HepG2 (cell line): Measurements from ENCODE around the gene PLGRKT. TPM values are rescaled to one million over a fixed set of nuclear protein-coding genes. Genes with fewer than 3 reads are reported as not detected.

Experiments
- CAMTA2 ChIP-seq: sonication (generic); formaldehyde crosslinking; IDR thresholded peaks from 2 replicates; pipeline ENCODE4 v1.4.0; 2020; ENCODE audit warnings: mild to moderate bottlenecking, missing genetic modification reagents, borderline replicate concordance
- ERF ChIP-seq: IDR thresholded peaks from 2 replicates; pipeline ENCODE4 v1.6.1; 2018; ENCODE audit warnings: missing biosample characterization, missing genetic modification reagents
- FOSL2 ChIP-seq: sonication (generic); formaldehyde crosslinking; IDR thresholded peaks from 2 replicates; pipeline ENCODE4 v1.4.0; 2020; ENCODE audit warnings: missing genetic modification reagents
- GZF1 ChIP-seq: sonication (generic); formaldehyde crosslinking; IDR thresholded peaks from 2 replicates; pipeline ENCODE4 v1.5.1; 2020; ENCODE audit warnings: mild to moderate bottlenecking, missing genetic modification reagents
- HNF4G ChIP-seq, 2 experiments: sonication (generic) in 1 of 2; formaldehyde crosslinking in 1 of 2; IDR thresholded peaks; 2 replicates each; pipeline versions ENCODE4 v1.4.0 to v1.6.1; 2011 to 2020; ENCODE audit warnings: borderline replicate concordance in 2 of 2, low read depth in 2 of 2, mild to moderate bottlenecking in 2 of 2, low read length in 1 of 2, missing genetic modification reagents in 1 of 2, moderate library complexity in 1 of 2
- HNRNPLL ChIP-seq: fragments of 200-400 bp; formaldehyde crosslinking; IDR thresholded peaks from 2 replicates; pipeline ENCODE4 v1.6.1; 2017; ENCODE audit warnings: mild to moderate bottlenecking, low read depth, low read length; ENCODE audit not compliant: poor library complexity, severe bottlenecking
- KLF15 ChIP-seq: sonication (generic); formaldehyde crosslinking; IDR thresholded peaks from 2 replicates; pipeline ENCODE4 v1.8.1; 2023; ENCODE audit warnings: borderline replicate concordance, mild to moderate bottlenecking, inconsistent platforms, missing genetic modification reagents, mixed read lengths
- MTF2 ChIP-seq: sonication (generic); formaldehyde crosslinking; IDR thresholded peaks from 2 replicates; pipeline ENCODE4 v1.5.0; 2020; ENCODE audit warnings: missing genetic modification reagents, borderline replicate concordance
- PHF8 ChIP-seq: sonication (generic); formaldehyde crosslinking; IDR thresholded peaks from 2 replicates; pipeline ENCODE4 v1.5.0; 2020; ENCODE audit warnings: missing genetic modification reagents
- POLR2A ChIP-seq, 2 experiments: IDR thresholded peaks; 2 replicates each; pipeline ENCODE4 v1.6.1; 2011; ENCODE audit warnings: low read depth in 2 of 2, low read length in 2 of 2, mild to moderate bottlenecking in 1 of 2, moderate library complexity in 1 of 2; ENCODE audit not compliant: insufficient read depth in 1 of 2
- SAP130 ChIP-seq: IDR thresholded peaks from 2 replicates; pipeline ENCODE4 v1.6.1; 2016; ENCODE audit warnings: low read depth
- SIX4 ChIP-seq: sonication (generic); formaldehyde crosslinking; IDR thresholded peaks from 2 replicates; pipeline ENCODE4 v1.4.0; 2020; ENCODE audit warnings: missing genetic modification reagents
- SMAD9 ChIP-seq: sonication (generic); formaldehyde crosslinking; IDR thresholded peaks from 2 replicates; pipeline ENCODE4 v1.5.1; 2020; ENCODE audit warnings: mild to moderate bottlenecking, missing genetic modification reagents
- TARDBP ChIP-seq: sonication (generic); formaldehyde crosslinking; IDR thresholded peaks from 2 replicates; pipeline ENCODE4 v1.8.0; 2022; ENCODE audit warnings: mild to moderate bottlenecking, missing genetic modification reagents
- TBX2 ChIP-seq: sonication (generic); formaldehyde crosslinking; IDR thresholded peaks from 2 replicates; pipeline ENCODE4 v1.5.0; 2020; ENCODE audit warnings: missing genetic modification reagents, mild to moderate bottlenecking, borderline replicate concordance
- YEATS2 ChIP-seq: sonication (generic); formaldehyde crosslinking; IDR thresholded peaks from 2 replicates; pipeline ENCODE4 v1.4.0; 2020; ENCODE audit warnings: missing genetic modification reagents, borderline replicate concordance
- ZBTB1 ChIP-seq: sonication (generic); formaldehyde crosslinking; IDR thresholded peaks from 2 replicates; pipeline ENCODE4 v1.4.0; 2020; ENCODE audit warnings: missing genetic modification reagents, borderline replicate concordance
- ZBTB38 ChIP-seq: sonication (generic); formaldehyde crosslinking; IDR thresholded peaks from 2 replicates; pipeline ENCODE4 v1.5.1; 2020; ENCODE audit warnings: mild to moderate bottlenecking, missing genetic modification reagents
- ZIK1 ChIP-seq: sonication (generic); formaldehyde crosslinking; IDR thresholded peaks from 2 replicates; pipeline ENCODE4 v1.5.0; 2020; ENCODE audit warnings: mild to moderate bottlenecking, low read depth, missing genetic modification reagents, borderline replicate concordance
- ZNF225 ChIP-seq: sonication (generic); formaldehyde crosslinking; IDR thresholded peaks from 2 replicates; pipeline ENCODE4 v1.4.0; 2020; ENCODE audit warnings: mild to moderate bottlenecking, missing genetic modification reagents
- ZNF343 ChIP-seq: sonication (generic); formaldehyde crosslinking; IDR thresholded peaks from 2 replicates; pipeline ENCODE4 v1.4.0; 2020; ENCODE audit warnings: mild to moderate bottlenecking, missing genetic modification reagents
- ZNF430 ChIP-seq: sonication (generic); formaldehyde crosslinking; IDR thresholded peaks from 2 replicates; pipeline ENCODE4 v1.9.0; 2021; ENCODE audit warnings: mild to moderate bottlenecking, missing genetic modification reagents
- ZNF510 ChIP-seq: sonication (generic); formaldehyde crosslinking; IDR thresholded peaks from 2 replicates; pipeline ENCODE4 v1.4.0; 2020; ENCODE audit warnings: low read depth, mild to moderate bottlenecking, missing genetic modification reagents
- ZNF547 ChIP-seq: sonication (generic); formaldehyde crosslinking; IDR thresholded peaks from 2 replicates; pipeline ENCODE4 v1.5.1; 2020; ENCODE audit warnings: mild to moderate bottlenecking, missing genetic modification reagents
- polyA plus RNA-seq, 8 experiments: library from polyadenylated mRNA; depleted of rRNA in 3 of 8; stranded (reverse) in 7 of 8; unstranded in 1 of 8; fragments of >200 nt; fragmentation: Illumina TruSeq in 4 of 8; extraction: Trizol in 4 of 8; gene quantifications; 2 replicates each; pipeline versions ENCODE4 v1.2.1 to v1.2.3, GENCODE V29; 2011 to 2016; ENCODE audit warnings: low read depth in 4 of 8, missing spikeins in 1 of 8, mixed read lengths in 1 of 8; ENCODE audit not compliant: insufficient read depth in 1 of 8
- total RNA-seq, 5 experiments: library from RNA; depleted of rRNA; stranded (reverse); fragments of >200 nt; fragmentation: Illumina TruSeq; extraction: Trizol; gene quantifications; 2 replicates each; pipeline ENCODE4 v1.2.3, GENCODE V29; 2016; ENCODE audit warnings: low read depth in 1 of 5
- TF ChIP-seq, protein P1 (sequence below): sonication (generic); formaldehyde crosslinking; IDR thresholded peaks from 2 replicates; pipeline ENCODE4 v1.8.0; 2022; ENCODE audit warnings: mild to moderate bottlenecking, missing genetic modification reagents, borderline replicate concordance
- TF ChIP-seq, protein P2 (sequence below): sonication (generic); formaldehyde crosslinking; IDR thresholded peaks from 2 replicates; pipeline ENCODE4 v1.4.0; 2020; ENCODE audit warnings: mild to moderate bottlenecking, missing genetic modification reagents
- TF ChIP-seq, protein P3 (sequence below): sonication (generic); formaldehyde crosslinking; IDR thresholded peaks from 2 replicates; pipeline ENCODE4 v1.5.0; 2020; ENCODE audit warnings: mild to moderate bottlenecking, missing genetic modification reagents

PLGRKT gene
- total and polyA plus RNA-seq, 2 of the 13 experiments (the other 11 are each of a cell fraction or from before 2014, with no cell fraction given), result 5.0 to 15.8 TPM

DNA sequence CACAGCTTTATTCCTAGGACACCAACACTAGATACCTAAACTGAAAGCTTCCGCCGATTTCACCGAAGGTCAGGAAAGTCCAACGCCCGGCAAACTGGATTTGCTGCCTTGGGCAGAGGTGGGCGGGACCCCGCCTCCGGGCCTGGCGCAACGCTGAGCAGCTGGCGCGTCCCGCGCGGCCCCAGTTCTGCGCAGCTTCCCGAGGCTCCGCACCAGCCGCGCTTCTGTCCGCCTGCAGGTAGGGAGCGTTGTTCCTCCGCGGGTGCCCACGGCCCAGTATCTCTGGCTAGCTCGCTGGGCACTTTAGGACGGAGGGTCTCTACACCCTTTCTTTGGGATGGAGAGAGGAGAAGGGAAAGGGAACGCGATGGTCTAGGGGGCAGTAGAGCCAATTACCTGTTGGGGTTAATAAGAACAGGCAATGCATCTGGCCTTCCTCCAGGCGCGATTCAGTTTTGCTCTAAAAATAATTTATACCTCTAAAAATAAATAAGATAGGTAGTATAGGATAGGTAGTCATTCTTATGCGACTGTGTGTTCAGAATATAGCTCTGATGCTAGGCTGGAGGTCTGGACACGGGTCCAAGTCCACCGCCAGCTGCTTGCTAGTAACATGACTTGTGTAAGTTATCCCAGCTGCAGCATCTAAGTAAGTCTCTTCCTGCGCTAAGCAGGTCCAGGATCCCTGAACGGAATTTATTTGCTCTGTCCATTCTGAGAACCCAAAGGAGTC is 12.8 kb upstream of the PLGRKT start, which contains the start of gene CD274 (continued):
- TF ChIP-seq HNRNPLL (peak; percentile 100), SIX4 (CRISPR knock-in tag) (no peak), FOSL2 (CRISPR knock-in tag) (peak; percentile 35), HNF4G (IDR thresholded peaks at IDR 0.05; ENCODE audit: borderline replicate concordance, low read depth, low read length) (no peak), HNF4G (CRISPR knock-in tag; IDR thresholded peaks at IDR 0.05; ENCODE audit: borderline replicate concordance, low read depth) (no peak), ZBTB1 (CRISPR knock-in tag) (no peak), MTF2 (CRISPR knock-in tag) (no peak), POLR2A (IDR thresholded peaks at IDR 0.05; ENCODE audit: insufficient read depth in 1 of 2, low read depth in 2 of 2, low read length in 2 of 2) (no peak), SAP130 (CRISPR knock-in tag) (peak; percentile 82), ZNF225 (no peak), PHF8 (CRISPR knock-in tag) (peak; percentile 62), TBX2 (CRISPR knock-in tag) (peak; percentile 40; the same call in 1 of the 2 replicates), GZF1 (CRISPR knock-in tag) (peak; percentile 75), TARDBP (peak; percentile 50; the same call in 1 of the 2 replicates), SMAD9 (CRISPR knock-in tag) (no peak), ZNF343 (CRISPR knock-in tag) (no peak), ZIK1 (CRISPR knock-in tag) (0 out of 2 replicates have a peak, but pooled peaks have one; percentile 62), ERF (CRISPR knock-in tag) (peak; percentile 66; the same call in 1 of the 2 replicates), YEATS2 (CRISPR knock-in tag) (no peak; the same call in 1 of the 2 replicates), ZNF510 (CRISPR knock-in tag) (no peak), ZNF430 (CRISPR knock-in tag) (peak; percentile 73; the same call in 1 of the 2 replicates), ZNF547 (CRISPR knock-in tag) (peak; percentile 68; the same call in 1 of the 2 replicates), KLF15 (CRISPR knock-in tag) (no peak), ZBTB38 (peak; percentile 42; the same call in 1 of the 2 replicates), CAMTA2 (CRISPR knock-in tag) (no peak)
- TF ChIP-seq, protein P1, sequence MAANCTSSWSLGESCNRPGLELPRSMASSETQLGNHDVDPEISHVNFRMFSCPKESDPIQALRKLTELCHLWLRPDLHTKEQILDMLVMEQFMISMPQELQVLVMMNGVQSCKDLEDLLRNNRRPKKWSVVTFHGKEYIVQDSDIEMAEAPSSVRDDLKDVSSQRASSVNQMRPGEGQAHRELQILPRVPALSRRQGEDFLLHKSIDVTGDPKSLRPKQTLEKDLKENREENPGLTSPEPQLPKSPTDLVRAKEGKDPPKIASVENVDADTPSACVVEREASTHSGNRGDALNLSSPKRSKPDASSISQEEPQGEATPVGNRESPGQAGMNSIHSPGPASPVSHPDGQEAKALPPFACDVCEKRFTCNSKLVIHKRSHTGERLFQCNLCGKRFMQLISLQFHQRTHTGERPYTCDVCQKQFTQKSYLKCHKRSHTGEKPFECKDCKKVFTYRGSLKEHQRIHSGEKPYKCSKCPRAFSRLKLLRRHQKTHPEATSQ (CRISPR knock-in tag), result peak; percentile 72; the same call in 1 of the 2 replicates
- TF ChIP-seq, protein P2, sequence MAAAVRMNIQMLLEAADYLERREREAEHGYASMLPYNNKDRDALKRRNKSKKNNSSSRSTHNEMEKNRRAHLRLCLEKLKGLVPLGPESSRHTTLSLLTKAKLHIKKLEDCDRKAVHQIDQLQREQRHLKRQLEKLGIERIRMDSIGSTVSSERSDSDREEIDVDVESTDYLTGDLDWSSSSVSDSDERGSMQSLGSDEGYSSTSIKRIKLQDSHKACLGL (CRISPR knock-in tag), result peak; percentile 42; the same call in 1 of the 2 replicates
- TF ChIP-seq, protein P3, sequence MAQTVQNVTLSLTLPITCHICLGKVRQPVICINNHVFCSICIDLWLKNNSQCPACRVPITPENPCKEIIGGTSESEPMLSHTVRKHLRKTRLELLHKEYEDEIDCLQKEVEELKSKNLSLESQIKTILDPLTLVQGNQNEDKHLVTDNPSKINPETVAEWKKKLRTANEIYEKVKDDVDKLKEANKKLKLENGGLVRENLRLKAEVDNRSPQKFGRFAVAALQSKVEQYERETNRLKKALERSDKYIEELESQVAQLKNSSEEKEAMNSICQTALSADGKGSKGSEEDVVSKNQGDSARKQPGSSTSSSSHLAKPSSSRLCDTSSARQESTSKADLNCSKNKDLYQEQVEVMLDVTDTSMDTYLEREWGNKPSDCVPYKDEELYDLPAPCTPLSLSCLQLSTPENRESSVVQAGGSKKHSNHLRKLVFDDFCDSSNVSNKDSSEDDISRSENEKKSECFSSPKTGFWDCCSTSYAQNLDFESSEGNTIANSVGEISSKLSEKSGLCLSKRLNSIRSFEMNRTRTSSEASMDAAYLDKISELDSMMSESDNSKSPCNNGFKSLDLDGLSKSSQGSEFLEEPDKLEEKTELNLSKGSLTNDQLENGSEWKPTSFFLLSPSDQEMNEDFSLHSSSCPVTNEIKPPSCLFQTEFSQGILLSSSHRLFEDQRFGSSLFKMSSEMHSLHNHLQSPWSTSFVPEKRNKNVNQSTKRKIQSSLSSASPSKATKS (CRISPR knock-in tag), result no peak
